GDM1 (cell line): ENCODE data around the gene ATP6V0E2.

Experiments
- DNase-seq: peaks from one replicate; lab custom pipeline; 2025; lab: John Stamatoyannopoulos, UW

ATP6V0E2 gene

DNA sequence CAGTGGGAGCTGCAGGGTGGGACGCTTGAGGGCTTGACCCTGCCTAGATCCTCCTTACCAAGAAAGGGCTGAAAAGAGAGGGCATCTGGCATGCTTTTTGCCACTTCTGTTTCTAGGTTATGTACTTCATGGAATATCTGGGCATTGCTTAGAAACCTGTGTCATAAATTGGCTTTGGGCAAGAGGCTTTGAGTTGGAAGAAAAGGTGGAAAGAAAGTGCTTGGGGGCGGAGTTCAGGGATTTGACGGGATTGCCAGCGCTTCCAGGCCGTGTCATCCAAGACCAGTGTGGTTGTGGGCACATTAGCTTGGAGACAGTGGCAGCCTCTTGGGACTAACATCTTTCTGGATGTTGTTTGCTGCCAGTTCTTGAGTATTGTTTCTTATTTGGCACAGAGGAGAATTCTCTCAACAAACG, 34.8 kb upstream of the ATP6V0E2 start:
- no peak for DNase-seq

DNA sequence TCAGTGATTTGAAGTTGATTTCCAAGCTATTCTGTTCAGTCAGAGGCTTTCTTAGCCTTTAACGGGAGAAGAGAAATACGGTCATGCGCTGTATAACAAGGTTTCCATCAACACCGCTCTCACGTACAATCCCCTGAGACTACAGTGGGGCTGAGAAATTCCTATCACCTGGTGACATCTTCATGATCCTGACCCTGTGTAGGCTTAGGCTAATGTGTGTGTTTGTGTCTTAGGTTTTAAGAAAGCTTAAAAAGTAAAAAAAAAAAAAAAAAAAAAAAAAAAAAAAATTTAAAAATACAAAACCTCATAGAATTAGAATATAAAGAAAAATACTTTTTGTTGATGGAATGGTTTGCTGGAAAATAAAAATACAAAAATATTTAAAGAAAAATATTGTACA, 33.8 kb upstream of the ATP6V0E2 start:
- no peak for DNase-seq

DNA sequence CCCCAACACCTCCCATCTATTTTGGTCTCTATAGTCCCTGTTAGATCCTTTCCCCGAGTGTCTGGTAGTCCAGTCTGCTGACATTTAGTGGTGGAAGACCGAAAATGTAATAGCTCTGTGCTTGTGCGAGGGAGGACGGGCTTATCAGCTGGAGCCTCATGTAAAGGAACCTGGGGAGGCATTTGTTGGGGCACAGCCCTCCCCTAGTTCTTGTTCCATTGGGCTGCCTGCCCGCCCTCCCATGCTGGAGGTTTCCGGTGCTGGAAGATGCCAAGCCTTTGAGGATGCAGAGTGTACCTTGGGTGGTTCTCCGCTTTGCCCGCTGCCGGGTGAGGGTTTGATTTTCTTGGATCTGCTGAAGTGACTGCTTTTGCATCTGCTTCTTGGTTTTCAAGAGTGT, 30.2 kb upstream of the ATP6V0E2 start:
- DNase-seq = no peak

DNA sequence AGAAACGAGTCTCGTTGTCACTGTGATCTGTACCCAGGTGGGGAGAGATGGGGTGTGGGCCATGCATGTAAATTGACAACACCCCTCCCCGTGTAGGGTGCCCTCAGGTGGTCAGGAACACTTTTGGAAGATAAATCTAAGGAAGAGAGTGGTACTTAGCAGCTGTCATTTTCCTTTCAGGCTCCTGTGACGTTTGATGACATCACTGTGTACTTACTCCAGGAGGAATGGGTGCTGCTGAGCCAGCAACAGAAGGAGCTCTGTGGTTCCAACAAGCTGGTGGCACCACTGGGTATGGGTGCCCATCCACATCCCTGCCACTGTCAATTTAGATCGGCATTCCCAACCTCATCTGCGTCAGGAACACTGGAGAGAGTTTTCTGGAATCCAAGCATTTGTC, 29.3 kb upstream of the ATP6V0E2 start:
- no peak for DNase-seq

DNA sequence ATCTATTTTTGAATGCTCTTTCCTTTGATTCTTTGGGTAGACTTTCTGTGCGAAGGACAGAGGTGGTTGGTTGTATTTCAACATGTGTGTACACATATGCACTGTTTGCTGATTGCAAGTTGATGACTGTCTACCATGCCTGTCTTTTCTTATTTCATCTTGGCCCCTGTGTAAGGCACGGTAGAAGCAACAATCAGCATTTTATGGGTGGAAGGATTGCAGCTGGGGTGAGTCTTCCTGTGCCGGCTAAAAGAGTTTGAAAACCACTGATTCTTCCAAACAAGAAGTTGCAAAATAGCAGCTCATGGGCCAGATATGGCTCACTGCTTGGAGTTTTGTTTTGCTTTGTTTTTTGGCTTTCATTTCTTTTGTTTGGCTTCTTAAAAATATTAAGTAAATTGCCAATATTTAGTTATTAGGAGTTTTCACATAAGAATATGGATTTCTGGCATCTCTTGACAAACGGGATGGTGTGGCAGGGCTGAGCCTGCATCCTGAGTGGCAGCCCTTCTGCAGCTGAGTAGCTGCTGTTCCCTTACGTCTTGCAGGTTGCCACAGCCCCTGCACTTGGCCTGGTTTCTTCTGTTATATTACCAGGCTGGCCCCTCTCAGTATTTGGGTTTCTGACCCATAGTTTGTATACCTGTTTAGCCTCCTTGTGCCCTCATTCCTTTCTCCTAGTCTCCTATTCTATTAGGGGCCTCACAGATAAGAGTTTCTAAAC, 28.4 kb upstream of the ATP6V0E2 start:
- no peak for DNase-seq

DNA sequence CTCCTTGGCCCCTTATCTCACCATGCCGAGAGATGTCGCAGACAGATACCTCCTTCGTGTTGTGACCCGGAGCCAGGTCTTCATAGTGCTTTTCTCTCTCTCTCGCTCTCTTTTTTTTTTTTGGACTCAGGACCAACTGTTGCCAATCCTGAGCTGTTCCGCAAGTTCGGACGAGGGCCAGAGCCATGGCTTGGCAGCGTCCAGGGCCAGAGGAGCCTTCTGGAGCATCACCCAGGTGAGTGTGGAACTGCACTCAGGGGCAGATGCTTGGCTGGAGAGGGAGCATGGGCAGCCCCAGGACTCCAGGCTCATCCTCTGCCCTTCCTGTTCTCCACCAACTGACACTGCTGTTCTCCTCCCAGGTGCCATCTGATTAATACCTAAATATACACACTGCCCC, 27.7 kb upstream of the ATP6V0E2 start:
- no peak for DNase-seq

DNA sequence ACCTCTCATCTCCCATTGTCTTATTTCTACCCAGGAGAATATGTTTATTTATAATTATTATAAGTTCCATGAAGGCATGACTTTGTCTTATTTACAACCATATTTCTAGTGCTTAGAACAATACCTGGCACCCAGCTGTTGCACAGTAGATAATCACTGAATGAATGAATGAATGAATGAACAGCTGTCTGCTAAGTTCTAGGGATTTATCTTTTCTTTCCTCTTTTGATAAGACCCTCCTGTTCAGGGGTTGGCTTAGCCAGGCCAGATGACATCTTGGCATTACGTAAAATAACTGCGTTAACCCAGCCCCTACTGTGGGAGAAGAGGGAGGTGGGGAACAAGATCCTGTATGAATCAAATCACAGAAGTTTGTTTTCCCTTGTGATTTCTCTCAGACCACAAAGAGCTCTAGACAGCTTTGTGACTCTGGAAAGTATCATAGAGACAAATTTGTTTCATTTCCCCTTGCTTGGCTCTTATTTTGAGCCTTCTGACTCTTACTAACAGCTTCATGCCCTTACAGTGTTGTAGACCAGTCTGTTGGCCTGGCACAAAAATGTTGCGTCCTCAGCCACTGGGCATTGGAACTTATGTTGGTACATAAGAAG, 27.2 kb upstream of the ATP6V0E2 start:
- DNase-seq = no peak

DNA sequence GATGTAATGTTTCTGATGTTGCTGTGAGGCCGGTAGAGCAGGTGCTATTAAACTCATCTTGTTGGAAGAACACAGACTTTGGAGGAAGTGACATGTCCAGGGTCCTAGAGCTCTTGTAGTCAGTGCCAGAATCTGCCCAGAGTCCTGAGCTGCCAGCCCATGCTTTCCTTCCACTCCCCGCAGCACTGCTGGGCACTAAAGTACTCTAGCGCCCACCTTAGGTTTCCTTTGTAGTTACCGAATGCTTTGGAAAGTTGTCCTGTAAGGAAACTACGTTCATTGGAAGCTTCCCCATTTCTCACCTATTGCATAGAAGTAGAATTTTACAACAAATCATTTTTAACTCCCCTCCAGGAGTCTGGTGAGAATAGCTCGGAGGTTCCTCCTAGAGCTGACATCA, 24.6 kb upstream of the ATP6V0E2 start:
- no peak for DNase-seq

DNA sequence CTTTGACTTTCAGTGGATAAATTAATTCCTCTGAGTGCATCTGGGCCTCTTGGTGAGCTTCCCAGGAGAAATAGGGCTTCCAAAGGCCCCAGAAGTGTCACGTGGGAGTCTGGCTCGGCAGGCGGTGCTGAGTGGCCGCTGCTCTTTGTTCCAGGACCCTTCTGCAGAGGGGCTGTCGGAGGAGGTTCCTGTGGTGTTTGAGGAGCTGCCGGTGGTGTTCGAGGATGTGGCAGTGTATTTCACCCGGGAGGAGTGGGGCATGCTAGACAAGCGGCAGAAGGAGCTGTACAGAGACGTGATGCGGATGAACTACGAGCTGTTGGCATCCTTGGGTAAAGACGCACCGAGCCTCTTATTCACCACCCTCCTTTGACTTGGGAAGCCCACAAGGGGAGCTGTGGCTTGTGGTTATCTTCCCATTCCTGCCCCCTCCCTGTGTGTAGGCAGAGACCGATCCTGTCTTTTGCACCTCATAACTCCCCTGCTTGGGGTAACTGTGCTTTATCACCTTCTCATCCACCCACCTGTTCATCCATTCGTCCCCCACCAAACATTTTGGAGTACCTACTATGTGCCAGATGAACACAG, 23.7 kb upstream of the ATP6V0E2 start:
- DNase-seq = no peak

DNA sequence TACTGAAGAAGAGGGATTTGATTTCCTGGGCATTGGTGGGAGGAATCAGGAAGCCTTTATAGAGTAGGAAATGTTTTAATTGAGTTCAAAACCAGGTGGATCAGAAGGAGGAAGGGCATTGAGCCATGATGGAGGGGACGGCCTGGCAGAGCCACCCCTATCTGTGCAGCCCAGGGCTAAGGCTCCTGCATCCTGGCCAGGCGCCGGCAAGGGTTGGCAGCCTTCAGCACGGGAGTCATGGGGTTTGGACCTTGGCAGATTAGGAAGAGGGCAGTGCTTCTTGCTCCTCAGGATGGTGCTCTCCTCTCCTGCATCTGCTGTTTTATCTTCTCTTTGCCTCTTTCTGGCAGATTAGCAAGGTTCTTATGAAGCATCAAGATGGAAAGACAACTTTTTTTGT, 23.1 kb upstream of the ATP6V0E2 start:
- DNase-seq = no peak

DNA sequence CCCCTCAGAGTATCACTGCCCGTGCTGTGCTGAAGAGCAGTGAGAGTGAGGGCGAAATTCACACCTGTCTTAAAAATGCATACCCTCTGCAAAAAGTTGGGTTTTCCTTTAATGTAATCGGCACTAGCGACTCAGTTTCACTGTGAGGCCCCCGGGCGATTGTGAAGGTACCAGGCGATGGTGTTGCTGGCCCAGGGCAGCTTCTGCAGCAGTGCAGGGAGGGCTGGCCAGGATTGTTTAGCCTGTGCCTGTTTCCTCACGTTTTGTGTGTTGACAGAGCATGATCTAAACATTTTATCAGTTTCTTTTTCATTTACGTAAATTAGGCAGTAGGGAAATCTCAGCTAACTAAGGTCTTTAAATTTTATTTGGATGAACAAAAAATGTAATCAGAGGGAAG, 22.3 kb upstream of the ATP6V0E2 start:
- DNase-seq = no peak

DNA sequence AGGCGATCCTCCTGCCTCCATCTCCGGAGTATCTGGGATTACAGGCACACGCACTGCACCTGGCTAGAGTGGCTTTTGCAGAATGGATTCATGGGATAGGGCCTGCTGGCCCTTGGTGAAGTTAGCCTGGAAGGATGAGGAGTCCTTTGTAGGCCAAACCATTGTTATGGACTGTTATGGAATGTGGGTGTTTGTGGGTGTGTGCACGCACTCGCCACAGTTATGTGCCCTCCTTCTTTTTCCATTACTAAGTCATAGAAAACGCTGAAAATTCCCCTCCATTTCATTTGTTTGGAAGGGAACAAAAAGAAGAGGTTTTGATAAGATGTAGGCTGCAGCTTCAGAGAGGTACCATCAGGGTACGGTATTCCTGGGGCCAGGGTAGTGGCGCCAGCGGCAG, 20.6 kb upstream of the ATP6V0E2 start:
- DNase-seq = no peak

DNA sequence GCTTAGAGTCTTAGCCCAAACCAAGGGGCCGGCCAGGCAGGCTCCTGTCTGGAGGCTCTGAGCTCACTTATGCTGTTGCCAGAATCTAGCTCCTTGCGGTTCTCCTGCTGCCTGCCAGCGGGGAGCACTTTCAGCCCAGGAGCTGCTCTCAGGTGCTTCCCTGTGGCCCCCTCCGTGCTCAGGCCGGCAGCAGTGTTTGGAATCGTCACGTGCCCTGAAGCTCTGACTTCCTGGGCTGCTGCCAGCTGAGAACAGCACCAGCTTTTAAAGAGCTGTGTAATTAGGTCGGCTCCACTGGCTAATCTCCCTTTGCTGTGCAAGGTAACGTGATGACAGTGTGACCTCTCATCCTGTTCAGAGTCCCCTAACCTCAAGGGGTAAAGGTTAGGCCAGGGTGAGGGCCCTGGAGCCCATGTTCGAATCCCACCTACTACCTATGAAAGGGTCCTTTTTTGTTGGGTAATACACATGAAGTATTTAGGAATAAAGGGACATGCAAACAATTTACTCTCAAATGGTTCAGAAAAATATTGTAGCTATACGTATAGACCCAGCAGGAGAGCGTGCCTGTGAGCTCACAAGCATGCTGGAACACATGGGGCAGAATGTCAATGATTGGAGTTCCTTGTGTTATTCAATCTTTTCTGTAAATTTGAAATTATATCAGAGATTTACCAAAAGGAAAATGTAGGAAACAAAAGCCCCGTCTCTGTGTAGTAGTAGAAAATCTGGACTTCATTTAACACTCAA, 19.0 kb upstream of the ATP6V0E2 start:
- DNase-seq = no peak

DNA sequence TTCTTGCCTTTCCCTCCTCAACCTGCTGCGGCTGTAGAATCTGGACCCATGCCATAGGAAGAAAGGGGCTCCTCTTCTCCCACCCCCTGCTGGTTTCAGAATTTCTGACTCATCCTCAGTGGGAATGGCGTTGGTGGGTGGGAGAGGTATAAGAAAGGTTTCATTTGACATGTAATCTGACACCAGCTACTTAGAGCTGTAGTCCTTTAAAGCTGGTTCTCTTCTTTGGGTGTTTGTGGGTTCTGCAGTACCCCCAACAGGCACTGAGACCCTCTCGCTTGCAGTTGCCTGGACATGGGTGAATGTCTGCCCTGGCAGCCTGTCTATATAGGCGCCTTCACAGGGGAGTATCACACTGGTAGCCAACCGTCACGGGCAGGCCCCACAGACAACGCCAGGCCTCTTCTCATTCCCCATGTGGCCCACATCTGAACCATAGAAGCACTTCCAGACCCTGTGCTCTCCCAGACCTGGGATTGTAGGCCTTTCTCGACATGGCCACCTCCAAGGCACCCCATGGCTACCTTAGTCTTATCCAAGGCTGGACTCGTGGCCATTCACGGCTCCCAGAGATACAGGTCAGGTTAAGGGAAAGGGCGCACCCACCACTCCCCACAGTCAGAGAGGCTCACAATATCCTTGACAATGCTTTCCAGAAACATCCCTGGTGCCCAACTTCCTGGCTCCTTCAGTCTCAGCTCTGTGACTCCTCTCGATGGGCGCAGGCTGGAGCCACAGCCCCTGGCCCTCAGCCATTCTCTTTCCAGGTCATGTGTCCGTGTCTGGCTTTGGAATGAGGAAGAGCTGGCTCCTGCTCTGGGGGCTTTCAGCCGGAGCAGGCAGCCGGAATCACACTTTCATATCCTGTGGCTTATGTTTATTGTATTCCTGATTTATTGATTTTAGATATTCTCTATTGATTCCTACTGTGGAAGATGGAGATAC, 18.1 kb upstream of the ATP6V0E2 start:
- no peak for DNase-seq

DNA sequence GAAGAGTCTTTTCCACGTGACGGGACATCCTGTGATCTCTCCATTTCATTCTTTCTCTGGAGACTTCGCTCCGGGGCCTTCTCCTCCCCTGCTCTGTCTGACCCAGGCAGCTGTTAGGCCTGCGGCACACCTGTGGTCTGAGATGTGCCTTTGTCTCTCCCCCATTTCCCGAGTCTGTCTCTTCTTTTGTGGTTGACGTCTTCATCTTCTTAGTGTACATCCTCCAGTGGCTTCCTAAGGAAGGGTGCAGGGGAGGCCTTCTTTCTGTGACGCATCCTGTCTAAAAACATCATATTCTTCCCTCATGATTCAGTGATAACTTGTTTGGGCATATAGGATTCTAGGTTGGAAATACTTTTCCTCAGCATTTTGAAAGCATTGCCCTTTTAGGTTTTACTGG, 17.2 kb upstream of the ATP6V0E2 start:
- no peak for DNase-seq

DNA sequence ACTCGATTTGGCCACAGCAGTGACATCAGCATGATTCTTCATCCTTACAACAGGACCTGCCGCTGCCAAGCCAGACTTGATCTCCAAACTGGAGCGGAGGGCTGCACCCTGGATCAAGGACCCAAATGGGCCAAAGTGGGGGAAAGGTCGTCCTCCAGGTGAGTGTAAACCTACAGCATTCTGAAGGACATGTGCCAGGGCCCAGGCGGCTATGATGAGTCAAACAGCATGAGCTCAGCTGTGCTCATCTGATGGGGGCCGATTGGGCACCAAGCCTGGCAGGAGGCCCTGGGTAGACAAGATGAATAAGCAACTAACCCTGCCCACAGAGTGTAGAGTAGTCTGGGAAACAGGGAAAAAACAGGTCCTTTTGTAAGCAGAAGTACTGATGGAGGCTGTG, 14.4 kb upstream of the ATP6V0E2 start:
- no peak for DNase-seq

DNA sequence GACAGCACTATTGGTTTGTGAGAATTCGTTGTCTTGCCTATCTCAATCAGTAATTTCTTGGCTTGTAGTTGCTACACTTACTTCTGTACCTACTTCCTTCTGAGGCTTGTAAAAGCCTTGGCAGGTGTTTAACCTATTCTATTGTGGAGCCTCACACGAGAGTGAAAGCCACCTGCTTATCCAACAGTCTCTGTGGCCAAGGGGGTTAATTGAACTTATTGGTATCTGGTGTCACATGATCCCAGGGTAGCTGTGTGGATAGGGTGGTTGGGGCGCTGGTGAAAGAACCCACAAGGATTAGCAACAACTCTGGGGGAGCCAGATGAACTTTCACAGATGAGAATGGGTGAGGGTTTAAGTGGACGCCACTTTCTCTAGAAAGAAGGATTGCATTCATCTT, 13.9 kb upstream of the ATP6V0E2 start:
- no peak for DNase-seq

DNA sequence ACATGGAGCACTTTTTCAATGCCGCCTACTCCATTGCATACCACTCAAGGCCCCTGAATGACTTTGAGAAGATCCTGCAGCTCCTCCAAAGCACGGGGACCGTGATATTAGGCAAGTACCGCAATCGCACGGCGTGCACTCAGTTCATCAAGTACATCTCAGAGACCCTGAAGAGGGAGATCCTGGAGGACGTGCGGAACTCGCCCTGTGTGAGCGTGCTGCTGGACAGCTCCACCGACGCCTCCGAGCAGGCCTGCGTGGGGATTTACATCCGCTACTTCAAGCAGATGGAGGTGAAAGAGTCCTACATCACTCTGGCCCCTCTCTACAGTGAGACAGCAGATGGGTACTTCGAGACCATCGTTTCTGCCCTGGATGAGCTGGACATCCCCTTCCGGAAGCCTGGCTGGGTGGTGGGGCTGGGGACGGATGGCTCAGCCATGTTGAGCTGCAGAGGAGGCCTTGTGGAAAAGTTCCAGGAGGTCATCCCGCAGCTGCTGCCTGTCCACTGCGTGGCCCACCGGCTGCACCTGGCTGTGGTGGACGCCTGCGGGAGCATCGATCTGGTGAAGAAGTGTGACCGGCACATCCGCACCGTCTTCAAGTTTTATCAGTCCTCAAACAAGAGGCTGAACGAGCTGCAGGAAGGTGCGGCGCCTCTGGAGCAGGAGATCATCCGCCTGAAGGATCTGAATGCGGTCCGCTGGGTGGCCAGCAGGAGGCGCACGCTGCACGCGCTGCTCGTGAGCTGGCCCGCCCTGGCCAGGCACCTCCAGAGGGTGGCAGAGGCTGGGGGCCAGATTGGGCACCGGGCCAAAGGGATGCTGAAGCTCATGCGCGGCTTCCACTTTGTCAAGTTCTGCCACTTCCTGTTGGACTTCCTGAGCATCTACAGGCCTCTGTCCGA, 12.7 kb upstream of the ATP6V0E2 start:
- no peak for DNase-seq

DNA sequence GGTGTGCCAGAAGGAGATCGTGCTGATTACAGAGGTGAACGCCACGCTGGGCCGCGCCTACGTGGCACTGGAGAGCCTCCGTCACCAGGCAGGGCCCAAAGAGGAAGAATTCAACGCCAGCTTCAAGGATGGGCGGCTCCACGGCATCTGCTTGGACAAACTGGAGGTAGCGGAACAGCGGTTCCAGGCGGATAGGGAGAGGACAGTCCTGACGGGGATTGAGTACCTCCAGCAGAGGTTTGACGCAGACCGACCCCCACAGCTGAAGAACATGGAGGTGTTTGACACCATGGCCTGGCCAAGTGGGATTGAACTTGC, 12.1 kb upstream of the ATP6V0E2 start:
- no peak for DNase-seq

DNA sequence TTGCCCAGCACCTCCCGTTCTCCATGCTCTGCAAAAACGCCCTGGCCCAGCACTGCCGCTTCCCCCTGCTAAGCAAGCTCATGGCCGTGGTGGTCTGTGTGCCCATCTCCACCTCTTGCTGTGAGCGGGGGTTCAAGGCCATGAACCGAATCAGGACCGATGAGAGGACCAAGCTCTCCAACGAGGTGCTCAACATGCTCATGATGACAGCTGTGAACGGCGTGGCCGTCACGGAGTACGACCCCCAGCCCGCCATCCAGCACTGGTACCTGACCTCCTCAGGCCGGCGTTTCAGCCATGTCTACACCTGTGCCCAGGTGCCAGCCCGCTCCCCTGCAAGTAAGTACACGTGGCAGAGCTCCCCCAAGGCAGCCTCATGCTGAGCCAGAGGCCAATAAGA, 11.6 kb upstream of the ATP6V0E2 start:
- DNase-seq = no peak

DNA sequence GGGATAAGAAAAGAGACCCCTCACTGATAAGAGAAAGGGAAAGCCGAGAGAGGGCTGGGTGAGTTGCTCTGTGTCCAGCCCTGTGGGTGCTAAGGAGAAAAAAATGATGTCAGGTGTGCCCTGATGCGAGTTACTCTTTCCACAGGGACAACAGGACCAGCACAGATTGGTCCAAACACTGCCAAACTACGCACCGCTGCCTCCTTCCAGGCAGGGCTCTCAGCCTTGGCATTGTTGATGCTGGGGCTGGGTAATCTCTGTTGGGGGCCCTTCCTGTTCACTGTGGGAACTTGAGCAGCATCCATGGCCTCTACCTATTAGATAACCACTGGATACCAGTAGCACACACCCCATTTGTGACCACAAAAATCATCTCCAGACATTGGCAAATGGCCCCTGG, 10.3 kb upstream of the ATP6V0E2 start:
- no peak for DNase-seq
